GM12874 (cell line): ENCODE measurements around the gene MPPED1.

Source experiments
- TF ChIP-seq, protein P1 (sequence below): IDR thresholded peaks from 2 replicates; pipeline ENCODE4 v1.5.1; 2011; ENCODE audit warnings: low read depth, mild to moderate bottlenecking, control low read depth, low read length, moderate library complexity; ENCODE audit not compliant: insufficient read depth

MPPED1 gene

DNA sequence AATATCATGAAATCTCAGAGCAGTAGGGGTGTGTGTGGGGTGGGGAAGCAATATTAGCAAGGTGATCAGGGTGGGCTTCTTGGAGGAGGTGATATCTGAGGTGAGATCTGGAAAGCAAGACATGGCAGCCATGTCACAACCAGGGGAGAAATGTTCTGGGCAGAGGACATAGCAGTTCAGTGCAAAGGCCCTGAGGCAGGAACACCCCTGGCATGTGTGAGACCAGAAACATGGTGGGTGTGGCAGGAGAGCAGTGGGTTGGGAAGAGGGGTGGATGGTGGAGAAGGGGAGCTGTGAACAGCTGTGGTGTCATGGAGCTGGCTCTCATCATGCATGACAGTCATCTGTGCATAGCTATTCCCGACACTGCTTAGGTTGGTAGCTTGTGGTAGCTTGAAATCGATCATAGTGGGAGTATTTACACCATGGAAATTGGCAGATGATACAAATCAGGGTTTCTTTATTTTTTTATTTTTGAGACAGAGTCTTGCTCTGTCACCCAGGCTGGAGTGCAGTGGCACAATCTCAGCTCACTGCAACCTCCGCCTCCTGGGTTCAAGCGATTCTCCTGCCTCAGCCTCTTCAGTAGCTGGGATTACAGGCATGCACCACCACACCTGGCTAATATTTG, 17.9 kb upstream of the MPPED1 start:
- TF ChIP-seq, protein P1, sequence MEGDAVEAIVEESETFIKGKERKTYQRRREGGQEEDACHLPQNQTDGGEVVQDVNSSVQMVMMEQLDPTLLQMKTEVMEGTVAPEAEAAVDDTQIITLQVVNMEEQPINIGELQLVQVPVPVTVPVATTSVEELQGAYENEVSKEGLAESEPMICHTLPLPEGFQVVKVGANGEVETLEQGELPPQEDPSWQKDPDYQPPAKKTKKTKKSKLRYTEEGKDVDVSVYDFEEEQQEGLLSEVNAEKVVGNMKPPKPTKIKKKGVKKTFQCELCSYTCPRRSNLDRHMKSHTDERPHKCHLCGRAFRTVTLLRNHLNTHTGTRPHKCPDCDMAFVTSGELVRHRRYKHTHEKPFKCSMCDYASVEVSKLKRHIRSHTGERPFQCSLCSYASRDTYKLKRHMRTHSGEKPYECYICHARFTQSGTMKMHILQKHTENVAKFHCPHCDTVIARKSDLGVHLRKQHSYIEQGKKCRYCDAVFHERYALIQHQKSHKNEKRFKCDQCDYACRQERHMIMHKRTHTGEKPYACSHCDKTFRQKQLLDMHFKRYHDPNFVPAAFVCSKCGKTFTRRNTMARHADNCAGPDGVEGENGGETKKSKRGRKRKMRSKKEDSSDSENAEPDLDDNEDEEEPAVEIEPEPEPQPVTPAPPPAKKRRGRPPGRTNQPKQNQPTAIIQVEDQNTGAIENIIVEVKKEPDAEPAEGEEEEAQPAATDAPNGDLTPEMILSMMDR = no peak

DNA sequence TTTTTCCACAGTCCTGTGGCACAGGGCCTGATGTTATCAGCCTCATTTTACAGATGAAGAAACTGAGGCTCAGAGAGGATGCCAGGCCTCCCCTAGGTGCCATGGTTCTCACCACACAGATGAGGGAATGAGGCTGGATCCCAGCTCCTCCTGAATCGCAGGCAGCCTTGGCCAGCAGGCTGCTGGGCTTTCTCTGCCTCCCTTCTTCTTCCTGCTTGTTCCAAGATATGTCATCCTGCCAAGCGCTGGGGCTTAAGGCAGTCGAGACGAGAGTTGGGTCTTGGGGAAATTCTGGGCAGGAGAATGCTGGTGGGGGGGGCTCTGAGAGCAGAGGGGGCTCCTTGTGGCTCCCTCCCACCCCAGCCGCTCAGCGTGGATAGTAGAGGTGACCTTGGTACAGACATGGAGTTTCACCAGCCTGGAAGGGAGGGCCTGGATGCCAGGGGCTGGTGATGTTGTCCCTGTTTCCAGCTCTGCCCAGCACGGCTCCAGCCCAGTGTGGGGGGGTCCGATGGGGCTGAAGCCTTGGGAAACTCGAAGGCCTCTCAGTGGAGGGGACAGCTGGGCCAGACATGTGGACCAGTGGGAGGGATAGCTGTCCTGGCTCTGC, 16.6 kb upstream of the MPPED1 start:
- TF ChIP-seq, protein P1 = no peak

DNA sequence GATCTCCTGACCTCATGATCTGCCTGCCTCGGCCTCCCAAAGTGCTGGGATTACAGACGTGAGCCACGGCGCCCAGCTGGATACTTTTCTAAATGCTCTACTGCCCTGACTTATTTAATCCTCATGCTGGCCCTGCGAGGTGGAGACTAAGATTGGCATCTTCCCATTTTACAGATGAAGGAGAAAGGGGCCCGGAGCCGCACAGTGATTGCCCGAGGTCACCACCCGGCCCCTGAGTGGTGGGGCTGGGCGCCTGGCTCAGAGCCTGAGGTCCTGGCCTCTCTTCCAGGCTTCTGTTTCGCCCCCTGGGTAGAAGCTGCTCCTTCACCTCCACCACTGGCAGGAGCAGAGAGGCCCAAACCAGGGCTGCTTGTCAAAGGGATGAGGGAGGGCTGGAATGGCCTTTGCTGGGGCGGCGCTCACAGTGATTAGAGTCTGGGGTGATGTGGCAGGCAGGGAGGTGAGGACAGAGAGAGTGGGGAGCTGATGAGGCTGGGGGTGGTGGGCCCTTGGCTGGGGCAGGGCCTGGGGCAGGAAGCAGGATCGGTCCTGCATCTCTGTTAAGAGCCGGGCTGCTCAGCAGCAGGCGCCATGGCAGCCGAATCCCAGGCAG, 15.4 kb upstream of the MPPED1 start:
- TF ChIP-seq, protein P1 = no peak

DNA sequence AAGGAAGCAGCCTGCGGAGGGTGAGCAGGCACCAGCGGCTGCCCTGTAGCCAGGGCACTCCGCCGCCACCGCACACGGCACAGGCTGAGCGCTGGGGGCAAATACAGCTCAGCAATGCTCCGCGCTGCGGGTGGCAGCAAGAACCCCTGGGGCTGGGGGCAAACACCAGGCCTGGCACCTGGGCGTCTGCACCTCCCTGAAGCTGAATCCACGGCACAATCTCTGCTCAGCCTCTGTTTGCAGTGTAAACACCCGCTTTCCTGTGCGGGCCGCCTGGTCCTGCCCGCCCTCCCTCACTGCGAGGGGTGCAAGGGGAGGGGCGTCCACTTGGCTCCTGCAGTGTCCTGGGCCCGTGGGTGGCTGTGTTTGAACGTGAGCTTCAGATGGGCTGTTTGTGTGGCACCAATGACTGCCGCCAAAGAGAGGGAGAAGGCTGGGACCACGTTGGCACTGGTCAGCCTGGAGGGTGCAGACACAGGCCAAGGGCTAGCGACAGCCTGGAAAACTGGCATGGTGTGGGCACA, 14.8 kb upstream of the MPPED1 start:
- TF ChIP-seq, protein P1 = no peak

DNA sequence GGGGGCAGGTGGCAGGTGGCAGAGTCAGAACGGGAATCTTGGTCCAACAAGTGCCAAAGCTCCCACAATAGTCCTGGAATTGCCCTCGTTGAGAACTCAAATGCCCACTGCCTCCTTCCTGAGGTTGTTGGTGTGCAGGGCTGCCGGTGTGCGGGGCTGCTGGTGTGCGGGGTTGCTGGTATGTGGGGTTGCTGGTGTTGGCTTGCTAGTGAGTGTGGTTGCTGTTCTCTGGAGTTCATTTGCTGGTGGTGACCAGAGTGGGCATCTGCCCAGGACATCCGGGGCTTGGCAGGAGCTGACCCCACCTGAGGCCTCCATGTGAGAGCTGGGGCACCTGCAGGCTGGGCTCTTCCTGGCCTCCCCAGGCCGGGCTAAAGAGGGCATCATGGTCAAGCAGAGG, 14.0 kb upstream of the MPPED1 start:
- TF ChIP-seq, protein P1 = no peak

DNA sequence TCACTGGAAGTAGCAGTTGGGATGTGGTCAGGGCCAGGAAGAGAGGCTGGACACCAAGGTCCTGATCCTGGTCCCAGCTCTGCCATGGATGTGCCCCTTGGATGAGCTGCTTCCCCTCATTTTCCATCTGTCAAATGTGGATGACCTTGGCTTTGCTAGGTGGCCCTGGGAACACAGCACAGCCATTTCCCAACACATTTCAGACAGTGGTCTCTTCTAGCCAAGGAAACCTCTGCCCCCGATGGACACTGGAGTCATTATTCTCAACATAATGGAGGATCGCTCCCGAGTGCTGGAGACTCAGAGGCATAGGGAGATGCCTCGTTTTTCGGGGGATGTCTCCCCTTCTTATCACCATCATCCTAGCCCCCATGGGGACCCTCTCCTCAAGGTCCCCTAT, 13.6 kb upstream of the MPPED1 start:
- TF ChIP-seq, protein P1 = no peak

DNA sequence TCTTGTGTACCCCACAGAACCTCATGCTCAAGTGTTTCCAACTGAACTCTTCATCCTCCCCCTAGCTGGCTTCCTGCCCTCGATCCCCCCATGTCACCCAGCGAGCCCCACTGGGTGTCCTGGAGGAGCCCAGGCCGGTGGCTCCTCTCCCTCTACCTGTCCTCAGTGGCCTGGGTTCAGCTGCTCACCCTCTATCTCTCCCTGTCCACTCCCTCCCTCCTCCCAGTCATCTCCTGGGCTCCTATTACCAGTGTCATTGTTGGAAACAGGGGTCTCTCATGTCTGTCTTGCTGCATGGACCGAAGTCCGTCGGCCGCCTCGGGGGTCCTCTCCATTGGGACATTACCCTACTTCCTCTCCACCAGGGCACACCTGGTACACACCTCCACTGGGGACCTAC, 12.9 kb upstream of the MPPED1 start:
- TF ChIP-seq, protein P1 = no peak
